ENCODE data around the gene ARHGAP4.

Gene ARHGAP4

DNA sequence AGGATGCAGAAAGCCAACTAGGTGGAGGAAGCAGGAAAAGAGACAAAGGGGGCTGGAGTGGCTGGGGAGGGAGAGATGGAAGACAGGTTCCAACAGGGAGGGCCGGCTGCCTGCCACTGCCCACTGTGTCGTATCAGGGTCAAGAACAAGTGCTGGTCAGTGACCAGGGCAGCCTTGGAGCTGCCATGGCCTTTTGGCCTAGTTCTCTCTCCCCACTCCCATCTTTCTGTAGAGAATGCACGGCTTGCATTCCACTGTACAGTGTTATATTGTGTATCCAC is 52.0 kb downstream of the ARHGAP4 start:
- Histone ChIP-seq H3K4me1 (ENCODE audit: control insufficient read depth in 1 of 2, insufficient read depth in 2 of 2, low read length in 2 of 2) (no peaks in the 10 kb centered on the region), H3K27ac (ENCODE audit: low read depth, low read length) (no peak overlapping the region), H3K36me3 (ENCODE audit: control insufficient read depth in 1 of 2, insufficient read depth in 2 of 2, low read length in 2 of 2) (no peaks in the 10 kb centered on the region), H3K9ac (ENCODE audit: low read depth in 1 of 2, low read length in 2 of 2) (no peak overlapping the region), H3K9me3 (ENCODE audit: control insufficient read depth in 1 of 2, low read length in 2 of 2) (no peaks in the 10 kb centered on the region), H3K4me3 (ENCODE audit: low read depth in 1 of 2, low read length in 2 of 2) (no peak overlapping the region), H3K27me3 (ENCODE audit: control insufficient read depth in 1 of 2, insufficient read depth in 2 of 2, low read length in 2 of 2) (peaks cover 3 to 11% of the 10 kb centered on the region in 2 donors)

GRCh38 chrX:153873282-153874084 is 52.6 kb downstream of the ARHGAP4 start:
- Histone ChIP-seq H3K9ac (ENCODE audit: low read depth in 1 of 2, low read length in 2 of 2) (no peak overlapping the region), H3K9me3 (ENCODE audit: control insufficient read depth in 1 of 2, low read length in 2 of 2) (no peaks in the 10 kb centered on the region), H3K4me1 (ENCODE audit: control insufficient read depth in 1 of 2, insufficient read depth in 2 of 2, low read length in 2 of 2) (no peaks in the 10 kb centered on the region), H3K27me3 (ENCODE audit: control insufficient read depth in 1 of 2, insufficient read depth in 2 of 2, low read length in 2 of 2) (peaks cover 0 to 9% of the 10 kb centered on the region in 2 donors), H3K27ac (ENCODE audit: low read depth, low read length) (no peak overlapping the region), H3K36me3 (ENCODE audit: control insufficient read depth in 1 of 2, insufficient read depth in 2 of 2, low read length in 2 of 2) (no peaks in the 10 kb centered on the region), H3K4me3 (ENCODE audit: low read depth in 1 of 2, low read length in 2 of 2) (no peak overlapping the region)

- no peak overlapping the region for H3K9ac ChIP-seq (ENCODE audit: low read depth in 1 of 2, low read length in 2 of 2)
- H3K4me3 ChIP-seq (ENCODE audit: low read depth in 1 of 2, low read length in 2 of 2), result no peak overlapping the region
- H3K9me3 ChIP-seq (ENCODE audit: control insufficient read depth in 1 of 2, low read length in 2 of 2), result no peaks in the 10 kb centered on the region
- H3K27ac ChIP-seq (ENCODE audit: low read depth, low read length), result no peak overlapping the region
- no peaks in the 10 kb centered on the region for H3K4me1 ChIP-seq (ENCODE audit: control insufficient read depth in 1 of 2, insufficient read depth in 2 of 2, low read length in 2 of 2)
- no peaks in the 10 kb centered on the region for H3K36me3 ChIP-seq (ENCODE audit: control insufficient read depth in 1 of 2, insufficient read depth in 2 of 2, low read length in 2 of 2)
- H3K27me3 ChIP-seq (ENCODE audit: control insufficient read depth in 1 of 2, insufficient read depth in 2 of 2, low read length in 2 of 2), result no peaks in the 10 kb centered on the region
Measured at GRCh38 chrX:153871946-153872878, 53.9 kb downstream of the ARHGAP4 start.

GRCh38 chrX:153871451-153871850 is 54.6 kb downstream of the ARHGAP4 start:
- H3K9ac ChIP-seq (ENCODE audit: low read depth in 1 of 2, low read length in 2 of 2), result no peak overlapping the region
- H3K9me3 ChIP-seq (ENCODE audit: control insufficient read depth in 1 of 2, low read length in 2 of 2), result no peaks in the 10 kb centered on the region
- H3K27me3 ChIP-seq (ENCODE audit: control insufficient read depth in 1 of 2, insufficient read depth in 2 of 2, low read length in 2 of 2), result no peaks in the 10 kb centered on the region
- no peak overlapping the region for H3K27ac ChIP-seq (ENCODE audit: low read depth, low read length)
- no peak overlapping the region for H3K4me3 ChIP-seq (ENCODE audit: low read depth in 1 of 2, low read length in 2 of 2)
- H3K36me3 ChIP-seq (ENCODE audit: control insufficient read depth in 1 of 2, insufficient read depth in 2 of 2, low read length in 2 of 2), result no peaks in the 10 kb centered on the region
- H3K4me1 ChIP-seq (ENCODE audit: control insufficient read depth in 1 of 2, insufficient read depth in 2 of 2, low read length in 2 of 2), result no peaks in the 10 kb centered on the region

- no peaks in the 10 kb centered on the region for H3K4me1 ChIP-seq (ENCODE audit: control insufficient read depth in 1 of 2, insufficient read depth in 2 of 2, low read length in 2 of 2)
- no peaks in the 10 kb centered on the region for H3K9me3 ChIP-seq (ENCODE audit: control insufficient read depth in 1 of 2, low read length in 2 of 2)
- no peaks in the 10 kb centered on the region for H3K36me3 ChIP-seq (ENCODE audit: control insufficient read depth in 1 of 2, insufficient read depth in 2 of 2, low read length in 2 of 2)
- no peak overlapping the region for H3K4me3 ChIP-seq (ENCODE audit: low read depth in 1 of 2, low read length in 2 of 2)
- no peaks in the 10 kb centered on the region for H3K27me3 ChIP-seq (ENCODE audit: control insufficient read depth in 1 of 2, insufficient read depth in 2 of 2, low read length in 2 of 2)
- no peak overlapping the region for H3K9ac ChIP-seq (ENCODE audit: low read depth in 1 of 2, low read length in 2 of 2)
- H3K27ac ChIP-seq (ENCODE audit: low read depth, low read length), result no peak overlapping the region
Measured at GRCh38 chrX:153870791-153871360, 55.2 kb downstream of the ARHGAP4 start.

DNA sequence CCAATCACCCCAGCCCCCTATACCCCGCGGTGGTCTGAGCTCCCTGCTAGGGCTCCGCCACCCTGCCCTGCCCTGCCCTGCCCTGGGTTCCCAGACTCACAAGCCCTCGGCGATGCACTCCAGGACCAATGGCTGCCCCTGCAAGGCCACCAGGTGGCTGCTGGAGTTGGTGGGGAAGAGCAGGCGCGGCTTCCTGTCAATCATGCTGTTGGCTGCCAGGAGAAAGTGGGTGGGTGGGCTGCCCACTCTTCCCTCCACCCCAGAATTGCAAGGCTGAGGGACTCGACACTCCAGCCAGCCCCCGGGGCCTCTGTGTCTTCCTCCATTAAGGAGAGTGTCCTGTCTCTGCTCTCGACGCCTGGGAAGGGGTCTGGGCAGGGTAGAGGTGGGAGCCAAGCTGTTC is 55.8 kb downstream of the ARHGAP4 start:
- H3K4me1 ChIP-seq (ENCODE audit: control insufficient read depth in 1 of 2, insufficient read depth in 2 of 2, low read length in 2 of 2), result no peaks in the 10 kb centered on the region
- H3K9me3 ChIP-seq (ENCODE audit: control insufficient read depth in 1 of 2, low read length in 2 of 2), result no peaks in the 10 kb centered on the region
- H3K36me3 ChIP-seq (ENCODE audit: control insufficient read depth in 1 of 2, insufficient read depth in 2 of 2, low read length in 2 of 2), result no peaks in the 10 kb centered on the region
- no peak overlapping the region for H3K9ac ChIP-seq (ENCODE audit: low read depth in 1 of 2, low read length in 2 of 2)
- no peak overlapping the region for H3K27ac ChIP-seq (ENCODE audit: low read depth, low read length)
- H3K27me3 ChIP-seq (ENCODE audit: control insufficient read depth in 1 of 2, insufficient read depth in 2 of 2, low read length in 2 of 2), result no peaks in the 10 kb centered on the region
- H3K4me3 ChIP-seq (ENCODE audit: low read depth in 1 of 2, low read length in 2 of 2), result no peak overlapping the region

DNA sequence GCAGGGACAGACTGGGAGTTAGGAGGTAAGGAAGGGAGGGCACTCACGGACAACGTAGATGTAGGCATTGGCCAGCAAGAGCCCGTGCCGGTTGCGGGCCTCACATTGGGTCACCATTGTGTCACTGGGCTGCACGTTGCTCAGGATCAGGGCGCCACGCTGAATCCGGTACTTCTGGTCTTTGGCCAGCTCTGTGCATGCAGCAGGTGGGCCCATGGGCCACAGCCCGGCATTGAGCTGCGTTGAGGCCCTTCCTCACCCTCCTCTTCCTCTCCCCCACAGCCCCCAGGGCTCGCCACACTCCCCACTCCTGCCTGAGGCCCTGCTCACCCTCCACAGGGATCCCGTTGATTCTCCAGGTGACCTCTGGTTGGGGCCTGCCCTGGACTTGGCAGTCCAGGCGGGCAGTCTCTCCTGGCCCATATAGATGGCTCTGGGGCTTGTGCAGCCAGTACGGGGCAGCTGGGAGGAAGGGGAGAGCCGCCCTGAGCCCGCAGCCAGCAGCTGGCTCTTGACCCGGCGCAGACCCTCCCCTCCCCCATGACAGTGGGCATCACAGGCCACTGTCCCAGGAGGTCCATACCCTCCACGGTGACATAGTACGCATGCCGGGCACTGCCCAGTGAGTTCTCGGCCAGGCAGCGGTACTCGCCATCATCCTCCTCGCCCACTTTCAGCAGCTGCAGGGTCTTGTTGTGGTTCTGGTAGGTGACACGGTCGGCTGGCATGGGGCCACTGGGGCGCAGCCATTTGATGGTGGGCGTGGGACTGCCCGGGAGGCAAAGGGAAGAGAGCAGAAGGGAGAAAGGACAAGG is 56.4 kb downstream of the ARHGAP4 start:
- Histone ChIP-seq H3K4me1 (ENCODE audit: control insufficient read depth in 1 of 2, insufficient read depth in 2 of 2, low read length in 2 of 2) (no peaks in the 10 kb centered on the region), H3K9me3 (ENCODE audit: control insufficient read depth in 1 of 2, low read length in 2 of 2) (no peaks in the 10 kb centered on the region), H3K9ac (ENCODE audit: low read depth in 1 of 2, low read length in 2 of 2) (no peak overlapping the region), H3K27me3 (ENCODE audit: control insufficient read depth in 1 of 2, insufficient read depth in 2 of 2, low read length in 2 of 2) (no peaks in the 10 kb centered on the region), H3K27ac (ENCODE audit: low read depth, low read length) (no peak overlapping the region), H3K36me3 (ENCODE audit: control insufficient read depth in 1 of 2, insufficient read depth in 2 of 2, low read length in 2 of 2) (no peaks in the 10 kb centered on the region), H3K4me3 (ENCODE audit: low read depth in 1 of 2, low read length in 2 of 2) (no peak overlapping the region)

DNA sequence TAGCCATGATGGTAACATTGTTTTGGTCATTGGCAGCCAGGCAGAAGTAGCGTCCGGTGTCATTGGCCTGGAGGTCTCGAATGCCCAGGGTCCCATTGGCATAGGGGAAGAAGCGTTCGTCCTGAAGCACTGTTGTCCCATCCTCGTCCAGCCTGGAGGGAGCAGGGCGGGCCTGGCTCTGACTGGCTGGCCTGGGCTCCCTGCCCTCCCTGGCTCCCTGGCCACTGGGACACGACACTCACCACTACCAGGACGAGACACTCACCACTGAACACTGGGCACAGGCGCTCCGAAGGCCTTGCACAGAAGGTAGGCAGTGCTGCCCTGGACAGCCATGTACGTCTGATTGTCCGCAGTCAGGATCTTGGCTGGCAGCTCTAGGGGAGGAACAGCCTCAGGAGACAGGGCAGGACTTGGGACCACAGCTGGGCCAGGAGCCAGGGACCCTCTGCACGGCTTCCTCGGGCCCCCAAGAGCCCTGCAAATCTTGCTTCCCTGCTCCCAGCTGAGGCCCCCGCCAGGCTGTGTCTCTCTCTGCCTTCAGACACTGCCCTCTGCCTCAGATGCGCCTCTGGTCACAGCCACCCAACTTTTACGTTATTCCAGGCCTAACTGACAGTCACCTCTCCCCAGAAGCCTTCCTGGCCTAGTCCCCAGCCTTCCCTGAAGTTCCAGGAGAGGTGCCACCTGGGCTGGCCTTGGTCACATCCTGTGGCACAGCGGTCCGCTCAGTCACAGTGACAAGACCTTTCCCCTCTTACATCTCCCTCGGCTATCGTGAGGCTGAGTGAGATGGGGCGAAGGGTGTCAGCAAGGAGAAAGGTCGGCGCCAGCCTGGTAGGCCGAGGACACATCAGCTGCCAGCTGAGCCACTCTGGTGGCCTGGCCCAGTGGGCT is 57.2 kb downstream of the ARHGAP4 start:
- Histone ChIP-seq H3K4me1 (ENCODE audit: control insufficient read depth in 1 of 2, insufficient read depth in 2 of 2, low read length in 2 of 2) (no peaks in the 10 kb centered on the region), H3K9me3 (ENCODE audit: control insufficient read depth in 1 of 2, low read length in 2 of 2) (no peaks in the 10 kb centered on the region), H3K27me3 (ENCODE audit: control insufficient read depth in 1 of 2, insufficient read depth in 2 of 2, low read length in 2 of 2) (no peaks in the 10 kb centered on the region), H3K27ac (ENCODE audit: low read depth, low read length) (no peak overlapping the region), H3K36me3 (ENCODE audit: control insufficient read depth in 1 of 2, insufficient read depth in 2 of 2, low read length in 2 of 2) (no peaks in the 10 kb centered on the region), H3K9ac (ENCODE audit: low read depth in 1 of 2, low read length in 2 of 2) (no peak overlapping the region), H3K4me3 (ENCODE audit: low read depth in 1 of 2, low read length in 2 of 2) (no peak overlapping the region)

GRCh38 chrX:153867671-153868070 is 58.4 kb downstream of the ARHGAP4 start:
- Histone ChIP-seq H3K27me3 (ENCODE audit: control insufficient read depth in 1 of 2, insufficient read depth in 2 of 2, low read length in 2 of 2) (no peaks in the 10 kb centered on the region), H3K36me3 (ENCODE audit: control insufficient read depth in 1 of 2, insufficient read depth in 2 of 2, low read length in 2 of 2) (no peaks in the 10 kb centered on the region)

More at GRCh38 chrX:153867671-153868070, 58.4 kb downstream of the ARHGAP4 start:
- no peak overlapping the region for H3K9ac ChIP-seq (ENCODE audit: low read depth in 1 of 2, low read length in 2 of 2)
- H3K27ac ChIP-seq (ENCODE audit: low read depth, low read length), result no peak overlapping the region
- H3K4me3 ChIP-seq (ENCODE audit: low read depth in 1 of 2, low read length in 2 of 2), result no peak overlapping the region
- no peaks in the 10 kb centered on the region for H3K9me3 ChIP-seq (ENCODE audit: control insufficient read depth in 1 of 2, low read length in 2 of 2)
- no peaks in the 10 kb centered on the region for H3K4me1 ChIP-seq (ENCODE audit: control insufficient read depth in 1 of 2, insufficient read depth in 2 of 2, low read length in 2 of 2)
